GM19455 (cell line): ENCODE data around the gene ANLN.
"Not testable (repeated sequence)": the region's sequence is repeated elsewhere in the genome, so short reads cannot be mapped to it uniquely, and the experiment has no call there.

Source experiments
- ATAC-seq: cut with Tn5 transposase; IDR thresholded peaks from one replicate; pipeline ENCODE4 v1.9.1; 2021; ENCODE audit not compliant: unreplicated experiment

ANLN gene

GRCh38 chr7:36460811-36461429 is 71.3 kb downstream of the ANLN start:
- no peak for ATAC-seq

- ATAC-seq: no peak
Measured at GRCh38 chr7:36462551-36463137, 73.0 kb downstream of the ANLN start.

- no peak for ATAC-seq
Measured at GRCh38 chr7:36464271-36464670, 74.6 kb downstream of the ANLN start.

GRCh38 chr7:36466001-36466400 is 76.3 kb downstream of the ANLN start:
- ATAC-seq: not testable (repeated sequence)

DNA sequence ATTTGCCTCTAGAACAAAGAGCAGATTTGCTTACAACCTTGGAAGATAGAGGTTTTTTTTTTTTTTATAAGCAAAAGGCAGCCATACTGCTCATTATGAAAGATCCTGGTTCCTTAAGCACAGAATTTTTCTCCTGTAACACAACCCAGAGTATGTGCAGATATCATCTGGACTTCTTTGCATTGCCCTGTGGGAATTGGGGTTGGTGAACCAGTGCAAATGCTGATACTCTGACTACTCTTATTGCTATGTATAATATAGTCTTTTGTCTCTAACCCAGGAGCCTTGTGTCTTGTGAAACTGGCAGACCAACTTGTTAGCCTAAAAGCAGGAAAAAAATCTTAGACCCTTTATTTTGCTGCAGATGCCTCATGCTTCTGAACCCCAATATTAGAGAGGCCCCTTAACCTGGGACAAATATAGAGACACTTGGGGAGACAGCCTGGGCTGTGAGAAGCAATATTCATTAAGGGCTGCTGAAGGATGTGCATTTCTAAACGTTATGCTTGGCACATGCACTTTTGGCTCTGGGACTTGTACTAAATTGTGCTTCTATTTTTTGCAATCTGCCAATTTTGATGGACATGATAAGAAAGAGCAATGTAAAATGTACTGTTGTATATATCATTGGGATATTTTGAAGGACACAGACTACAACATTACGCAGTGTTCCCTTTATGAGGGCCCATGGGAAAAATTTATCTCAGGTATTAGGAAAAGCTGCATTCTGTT is 78.9 kb downstream of the ANLN start:
- no peak for ATAC-seq

GRCh38 chr7:36469236-36469635 is 79.6 kb downstream of the ANLN start:
- ATAC-seq: no peak

DNA sequence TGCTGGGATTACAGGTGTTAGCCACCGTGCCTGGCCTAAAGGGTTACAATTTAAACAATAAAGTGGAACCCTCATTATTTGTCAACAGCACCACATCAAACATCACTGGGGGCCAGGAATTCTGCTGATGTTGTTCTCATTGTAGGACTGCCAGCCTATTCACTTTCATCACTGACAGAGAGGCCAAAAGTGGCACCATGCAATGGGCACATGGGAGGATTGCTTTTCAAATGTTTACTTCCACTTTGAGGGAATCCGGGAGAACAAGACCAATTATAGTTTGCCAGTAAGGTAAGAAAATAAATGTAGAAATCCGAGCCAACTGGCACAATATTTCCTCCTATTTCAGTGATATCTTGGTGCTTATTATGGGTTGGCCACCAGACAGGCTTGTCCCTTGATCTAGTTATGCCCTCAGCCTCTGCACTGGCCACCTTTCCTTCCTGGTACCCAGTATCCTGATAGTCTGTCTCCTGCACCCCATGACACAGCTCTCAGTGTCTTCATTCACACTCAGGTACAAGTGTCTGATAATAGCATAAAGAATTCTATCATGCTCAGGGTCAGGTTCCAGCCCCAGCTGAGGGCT is 82.6 kb downstream of the ANLN start:
- no peak for ATAC-seq

DNA sequence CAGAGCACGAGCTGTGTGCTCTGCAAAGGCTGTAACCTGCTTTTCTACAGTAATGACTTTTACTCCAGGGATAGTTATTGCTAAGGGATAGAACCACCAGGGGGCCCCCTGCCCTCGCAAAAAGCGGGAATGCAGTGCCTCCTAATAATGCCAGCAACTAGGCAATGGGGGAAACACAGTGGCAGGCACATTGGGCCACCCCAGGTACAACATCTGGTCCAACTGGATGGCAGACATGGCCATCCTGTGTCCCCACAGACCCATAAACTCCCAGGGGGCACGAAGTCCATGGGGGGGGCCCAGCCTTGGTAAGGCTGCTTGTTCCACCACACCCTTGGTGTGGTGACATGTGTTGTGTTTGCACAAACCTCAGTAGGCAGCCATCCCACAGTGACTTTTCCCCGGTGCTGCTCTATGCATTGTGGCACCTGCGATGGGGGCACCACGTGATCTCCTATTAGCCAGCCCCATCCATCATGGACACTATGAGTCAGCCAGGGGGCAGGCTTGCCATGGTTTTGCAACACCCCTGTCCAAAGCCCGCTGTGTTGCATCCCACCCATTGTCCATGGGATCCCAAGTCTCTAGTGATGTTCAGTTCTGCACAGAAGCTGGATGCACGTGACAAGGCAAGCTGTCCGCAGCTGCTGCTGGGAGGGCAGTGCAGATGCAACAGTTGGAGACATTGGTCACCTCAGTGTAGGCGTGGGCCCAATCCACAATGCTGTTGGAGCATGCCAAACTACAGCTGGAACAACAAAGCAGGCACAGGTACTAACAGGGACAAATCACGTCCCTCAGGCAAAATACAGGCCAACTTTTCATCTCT is 84.0 kb downstream of the ANLN start:
- ATAC-seq: no peak

- ATAC-seq: no peak
Measured at GRCh38 chr7:36474283-36475010, 84.8 kb downstream of the ANLN start.

DNA sequence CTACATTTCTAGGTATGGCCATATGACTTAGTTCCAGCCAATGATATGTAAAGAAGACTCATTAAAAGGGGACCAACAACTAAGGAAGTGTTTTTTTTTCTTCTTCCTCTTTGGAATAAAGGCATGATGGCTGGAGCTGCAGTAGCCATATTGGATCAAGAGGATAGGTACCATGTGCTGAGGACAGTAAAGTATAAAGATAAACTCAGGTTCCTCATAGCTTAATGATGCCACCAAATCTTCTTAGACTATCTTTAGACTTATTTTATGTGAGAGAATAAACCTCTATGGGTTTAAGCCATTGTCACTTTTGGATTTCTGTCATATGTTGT is 85.3 kb downstream of the ANLN start:
- no peak for ATAC-seq

DNA sequence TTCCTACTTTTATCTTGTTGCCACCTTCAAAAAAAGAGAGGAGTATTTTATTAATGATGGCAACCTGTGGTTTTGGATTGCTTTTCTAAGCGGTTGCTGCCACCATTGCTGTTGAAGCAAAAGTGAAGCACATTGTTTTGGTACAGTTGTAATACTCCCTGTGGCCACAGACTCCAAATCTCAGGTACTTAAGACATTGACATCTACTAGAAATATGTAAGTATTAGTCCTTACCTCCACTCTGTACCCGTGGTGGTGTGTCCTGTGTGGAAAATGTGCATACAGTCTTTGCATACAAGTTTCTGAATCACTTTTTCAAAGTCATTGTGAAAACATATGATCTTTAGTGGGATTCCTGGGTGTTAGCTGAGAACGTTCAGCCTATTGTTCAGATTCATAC is 85.7 kb downstream of the ANLN start:
- ATAC-seq: no peak

GRCh38 chr7:36478745-36479144 is 89.1 kb downstream of the ANLN start:
- ATAC-seq: no peak

DNA sequence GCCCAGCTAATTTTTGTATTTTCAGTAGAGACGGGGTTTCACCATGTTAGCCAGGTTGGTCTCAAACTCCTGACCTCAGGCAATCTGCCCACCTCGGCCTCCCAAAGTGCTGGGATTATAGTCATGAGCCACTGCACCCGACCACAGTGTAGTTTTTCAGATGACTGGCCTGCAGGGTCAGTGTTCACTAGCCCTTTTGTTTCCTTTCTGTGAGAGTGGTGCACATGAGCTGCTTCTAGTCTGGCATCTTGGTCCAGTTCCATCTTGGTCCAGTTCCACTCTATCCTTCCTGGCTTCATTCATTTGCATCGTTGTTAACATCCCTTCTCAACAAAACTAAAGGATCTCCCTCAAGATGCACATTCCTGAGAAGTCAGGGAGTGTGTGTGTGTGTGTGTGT is 94.2 kb downstream of the ANLN start:
- not testable (repeated sequence) for ATAC-seq

- no peak for ATAC-seq
Measured at GRCh38 chr7:36484265-36484664, 94.6 kb downstream of the ANLN start.

- no peak for ATAC-seq
Measured at GRCh38 chr7:36486336-36486735, 96.7 kb downstream of the ANLN start.

DNA sequence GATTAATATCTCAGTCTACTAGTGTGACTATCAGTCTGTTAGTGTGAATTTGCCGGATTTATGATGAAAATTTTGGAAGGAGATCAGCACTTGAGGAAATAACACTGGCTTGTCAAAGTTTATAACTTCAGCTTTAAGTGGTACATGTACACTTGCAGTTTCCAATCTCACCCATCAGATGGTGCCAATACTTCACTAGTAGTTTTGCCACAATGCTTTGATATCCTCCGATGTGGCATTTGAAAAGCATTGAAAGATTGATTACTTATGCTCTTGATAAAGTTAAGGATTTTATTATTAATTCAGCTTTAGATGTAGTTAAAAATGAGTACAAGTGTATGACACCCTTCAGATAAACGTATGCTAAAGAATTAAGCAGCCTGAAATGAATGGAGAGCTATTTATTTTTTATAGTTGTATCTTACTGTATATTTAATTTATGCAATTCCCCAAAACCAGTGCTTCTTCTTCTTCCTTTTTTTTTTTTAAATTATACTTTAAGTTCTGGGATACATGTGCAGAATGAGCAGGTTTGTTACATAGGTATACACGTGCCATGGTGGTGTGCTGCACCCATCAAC is 98.2 kb downstream of the ANLN start:
- no peak for ATAC-seq

GRCh38 chr7:36488672-36489071 is 99.0 kb downstream of the ANLN start:
- ATAC-seq: not testable (repeated sequence)

GRCh38 chr7:36490419-36490830 is 100.8 kb downstream of the ANLN start:
- ATAC-seq: no peak

GRCh38 chr7:36491317-36491716 is 101.7 kb downstream of the ANLN start:
- no peak for ATAC-seq

GRCh38 chr7:36496576-36496975 is 106.9 kb downstream of the ANLN start:
- ATAC-seq: no peak
